Tibial artery (tissue), 4 donors: ENCODE measurements around the gene IL9R.
"Not testable (repeated sequence)": the region's sequence is repeated elsewhere in the genome, so short reads cannot be mapped to it uniquely, and the experiment has no call there.

ENCODE experiments used
- DNase-seq, 2 donors: peaks; one replicate each; pipeline ENCODE4 v3.0.0-alpha.2; 2019
- H3K27ac ChIP-seq, 2 donors: fragments of 200-600 bp; sonication (generic) in 1 of 2; 1 replicate in 1 of 2; 2 replicates in 1 of 2; pipeline ENCODE4 v1.5.1; 2018 to 2019; ENCODE audit warnings: mild to moderate bottlenecking in 1 of 2
- H3K27me3 ChIP-seq, 2 donors: fragments of 200-600 bp; sonication (generic) in 1 of 2; one replicate each; pipeline versions ENCODE4 v1.5.1 to v1.6.0; 2016 to 2019
- H3K36me3 ChIP-seq, 3 donors: fragments of 200-600 bp; sonication (generic) in 2 of 3; one replicate each; pipeline ENCODE4 v1.5.1; 2016 to 2019; ENCODE audit warnings: mild to moderate bottlenecking in 2 of 3
- H3K4me1 ChIP-seq, 4 donors: fragments of 200-600 bp; sonication (generic) in 2 of 4; 1 replicate in 3 of 4; 2 replicates in 1 of 4; pipeline ENCODE4 v1.5.1; 2016 to 2019
- H3K4me3 ChIP-seq, 2 donors: fragments of 200-600 bp; sonication (generic) in 1 of 2; 1 replicate in 1 of 2; 2 replicates in 1 of 2; pipeline ENCODE4 v1.5.1; 2018 to 2019; ENCODE audit warnings: mild to moderate bottlenecking in 2 of 2
- H3K9me3 ChIP-seq, 3 donors: fragments of 200-600 bp; sonication (generic) in 1 of 3; one replicate each; pipeline ENCODE4 v1.5.1; 2016 to 2019
- intact Hi-C: fragments of 100-400 bp; cut with DNase I; formaldehyde crosslinking; loops from one replicate; pipeline ENCODE4 v1.15.0; 2023; ENCODE audit warnings: low total_unique reads
- TF ChIP-seq, protein P1 (sequence below), 2 experiments: fragments of 200-600 bp in 1 of 2; fragments of 450-650 bp in 1 of 2; IDR thresholded peaks; one replicate each; pipeline ENCODE4 v1.5.1; 2017 to 2019; ENCODE audit warnings: antibody characterized with exemption in 2 of 2, mild to moderate bottlenecking in 1 of 2, moderate library complexity in 1 of 2

The IL9R gene

DNA sequence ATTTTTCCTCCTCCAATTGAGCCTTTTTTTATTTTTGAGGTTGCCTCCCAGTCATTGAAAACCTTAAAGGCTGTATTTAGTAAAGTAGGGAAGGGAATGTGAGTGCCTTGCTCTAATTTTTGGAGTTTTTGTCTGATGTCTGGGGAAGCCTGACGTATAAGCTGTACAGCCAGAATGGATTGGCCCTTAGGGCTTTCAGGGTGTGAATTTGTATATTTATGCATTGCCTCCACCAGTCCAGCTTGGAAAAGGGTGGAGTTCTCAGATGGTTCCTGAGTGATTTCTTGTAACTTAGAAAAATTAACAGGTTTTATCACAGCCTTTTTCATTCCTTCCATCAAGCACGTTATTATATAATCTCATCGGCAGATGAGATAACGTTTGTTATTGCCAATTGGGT, 8.6 kb upstream of the IL9R start:
- H3K27ac ChIP-seq: no peak overlapping the region
- H3K27me3 ChIP-seq: no peaks in the 10 kb centered on the region
- no peaks in the 10 kb centered on the region for H3K4me1 ChIP-seq
- TF ChIP-seq, protein P1, sequence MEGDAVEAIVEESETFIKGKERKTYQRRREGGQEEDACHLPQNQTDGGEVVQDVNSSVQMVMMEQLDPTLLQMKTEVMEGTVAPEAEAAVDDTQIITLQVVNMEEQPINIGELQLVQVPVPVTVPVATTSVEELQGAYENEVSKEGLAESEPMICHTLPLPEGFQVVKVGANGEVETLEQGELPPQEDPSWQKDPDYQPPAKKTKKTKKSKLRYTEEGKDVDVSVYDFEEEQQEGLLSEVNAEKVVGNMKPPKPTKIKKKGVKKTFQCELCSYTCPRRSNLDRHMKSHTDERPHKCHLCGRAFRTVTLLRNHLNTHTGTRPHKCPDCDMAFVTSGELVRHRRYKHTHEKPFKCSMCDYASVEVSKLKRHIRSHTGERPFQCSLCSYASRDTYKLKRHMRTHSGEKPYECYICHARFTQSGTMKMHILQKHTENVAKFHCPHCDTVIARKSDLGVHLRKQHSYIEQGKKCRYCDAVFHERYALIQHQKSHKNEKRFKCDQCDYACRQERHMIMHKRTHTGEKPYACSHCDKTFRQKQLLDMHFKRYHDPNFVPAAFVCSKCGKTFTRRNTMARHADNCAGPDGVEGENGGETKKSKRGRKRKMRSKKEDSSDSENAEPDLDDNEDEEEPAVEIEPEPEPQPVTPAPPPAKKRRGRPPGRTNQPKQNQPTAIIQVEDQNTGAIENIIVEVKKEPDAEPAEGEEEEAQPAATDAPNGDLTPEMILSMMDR (IDR thresholded peaks at IDR 0.05): no peak
- intact Hi-C loops: no loop called here
- no peaks in the 10 kb centered on the region for H3K36me3 ChIP-seq
- DNase-seq: no peak
- H3K4me3 ChIP-seq: no peak overlapping the region
- peaks cover 0 to 4% (median 0%) of the 10 kb centered on the region in 3 donors for H3K9me3 ChIP-seq

DNA sequence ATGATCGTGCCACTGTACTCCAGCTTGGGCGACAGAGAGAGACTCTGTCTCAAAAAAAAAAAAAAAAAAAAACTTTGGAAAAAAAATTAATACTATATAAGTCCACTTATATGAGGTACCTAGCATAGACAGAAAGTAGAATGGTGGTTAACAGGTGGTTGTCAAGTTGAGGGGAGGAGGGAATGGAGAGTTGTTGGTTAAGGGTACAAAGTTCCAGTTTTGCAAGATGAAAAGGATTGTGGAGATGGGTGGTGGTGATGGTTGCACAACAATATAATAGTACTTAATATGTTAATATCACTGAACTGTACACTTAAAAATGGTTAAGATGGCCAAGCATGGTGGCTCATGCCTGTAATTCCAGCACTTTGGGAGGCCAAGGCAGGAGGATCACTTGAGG, 4.1 kb upstream of the IL9R start:
- no peaks in the 10 kb centered on the region for H3K27me3 ChIP-seq
- H3K27ac ChIP-seq: no peak overlapping the region
- no peak overlapping the region for H3K4me3 ChIP-seq
- intact Hi-C loops: no loop called here
- no peaks in the 10 kb centered on the region for H3K4me1 ChIP-seq
- TF ChIP-seq, protein P1 (IDR thresholded peaks at IDR 0.05): no peak
- no peak for DNase-seq
- H3K36me3 ChIP-seq: no peaks in the 10 kb centered on the region
- H3K9me3 ChIP-seq: no peaks in the 10 kb centered on the region

DNA sequence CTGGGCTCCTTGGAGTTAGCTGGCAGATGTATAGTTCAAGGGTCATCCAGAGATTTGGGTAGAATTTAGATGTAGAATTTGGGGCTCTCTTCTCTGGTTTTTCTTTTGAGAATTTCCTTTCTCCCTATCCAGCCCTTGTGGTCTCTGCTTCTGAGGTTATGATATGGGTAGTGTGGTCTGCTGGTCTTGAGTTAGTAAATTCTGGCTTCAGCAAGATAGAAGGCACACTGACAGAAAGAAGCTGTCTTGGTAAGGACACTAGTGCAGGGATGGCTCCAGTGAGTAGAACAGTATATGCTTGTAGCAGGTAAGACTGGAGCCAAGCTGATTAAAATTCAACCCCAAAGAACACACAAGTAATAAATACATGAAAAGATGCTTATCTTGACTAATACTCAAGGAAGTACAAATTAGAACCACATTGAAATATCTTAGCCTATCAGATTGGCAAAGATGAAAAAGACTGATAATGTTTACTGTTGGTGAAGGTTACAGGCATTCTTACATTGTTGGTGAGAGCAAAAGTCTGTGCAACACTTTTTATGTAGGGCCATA, 2.1 kb upstream of the IL9R start:
- no peak for DNase-seq
- H3K27ac ChIP-seq: no peak overlapping the region
- H3K27me3 ChIP-seq: no peaks in the 10 kb centered on the region
- TF ChIP-seq, protein P1 (IDR thresholded peaks at IDR 0.05): no peak
- no peaks in the 10 kb centered on the region for H3K9me3 ChIP-seq
- no peaks in the 10 kb centered on the region for H3K36me3 ChIP-seq
- no peaks in the 10 kb centered on the region for H3K4me1 ChIP-seq
- H3K4me3 ChIP-seq: no peak overlapping the region
- intact Hi-C loops: no loop called here

DNA sequence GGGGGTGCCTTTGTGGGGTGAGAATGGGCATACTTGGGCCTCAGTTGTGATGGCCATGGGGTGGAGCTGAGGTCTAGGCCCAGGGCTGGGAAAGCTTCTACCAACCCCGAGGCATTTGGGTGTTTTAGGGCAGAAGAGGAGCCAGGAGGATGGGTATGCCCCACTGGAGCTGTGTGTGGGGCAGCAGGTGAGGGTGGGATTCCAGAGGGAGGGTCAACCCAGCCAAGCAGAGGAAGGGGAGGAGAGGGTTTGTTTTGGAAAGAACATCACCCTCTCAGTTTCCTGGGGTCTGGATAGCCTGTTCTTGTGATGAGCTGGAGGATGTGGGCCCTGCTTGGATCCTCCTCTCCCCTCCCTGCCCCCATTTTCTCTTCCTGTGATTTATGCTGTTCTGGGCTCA, 620 bp downstream of the IL9R start:
- no peaks in the 10 kb centered on the region for H3K36me3 ChIP-seq
- H3K27ac ChIP-seq: no peak overlapping the region
- TF ChIP-seq, protein P1 (IDR thresholded peaks at IDR 0.05): no peak
- H3K27me3 ChIP-seq: no peaks in the 10 kb centered on the region
- no peak for DNase-seq
- no peak overlapping the region for H3K4me3 ChIP-seq
- intact Hi-C loops: no loop called here
- H3K4me1 ChIP-seq: no peaks in the 10 kb centered on the region
- H3K9me3 ChIP-seq: no peaks in the 10 kb centered on the region

DNA sequence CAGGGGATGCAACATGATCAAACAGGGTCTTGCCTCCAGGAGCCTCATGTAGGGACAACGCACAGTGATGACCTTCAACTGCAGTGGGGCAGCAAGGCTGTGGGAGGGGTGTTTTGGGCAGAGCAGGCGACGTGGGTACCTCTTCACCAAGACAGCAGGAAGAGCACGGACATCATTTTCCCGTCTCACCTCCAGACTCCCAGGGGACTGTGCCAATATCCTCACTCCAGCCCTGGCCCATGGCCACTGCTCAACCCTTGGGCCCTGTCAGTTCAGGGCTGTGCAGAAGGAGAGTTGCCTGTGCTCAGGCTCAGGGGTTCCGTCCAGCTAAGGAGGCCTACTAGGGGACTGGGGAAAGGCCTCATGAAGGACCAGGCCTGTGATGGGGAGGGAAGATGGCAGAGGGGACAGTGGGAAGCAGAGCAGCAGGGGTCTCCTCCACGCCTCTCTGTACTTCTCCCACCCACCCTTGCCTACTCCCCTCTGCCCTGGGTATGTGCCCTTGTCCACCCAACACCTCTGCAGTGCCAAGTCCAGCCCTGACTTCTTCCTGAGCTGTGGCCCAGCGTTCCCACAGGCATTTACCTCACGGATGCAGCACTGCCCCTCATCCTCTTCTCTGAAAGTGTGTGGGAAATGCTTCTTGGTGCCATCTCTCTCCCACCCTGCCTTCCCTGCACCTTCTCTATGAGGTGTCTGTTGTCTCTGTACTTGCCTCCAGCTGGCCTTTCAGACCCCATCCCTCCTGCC, 1.4 kb downstream of the IL9R start:
- H3K27me3 ChIP-seq: no peaks in the 10 kb centered on the region
- no peaks in the 10 kb centered on the region for H3K9me3 ChIP-seq
- DNase-seq: no peak
- H3K4me1 ChIP-seq: no peaks in the 10 kb centered on the region
- TF ChIP-seq, protein P1 (IDR thresholded peaks at IDR 0.05): no peak
- H3K27ac ChIP-seq: no peak overlapping the region
- H3K4me3 ChIP-seq: no peak overlapping the region
- intact Hi-C loops: no loop called here
- no peaks in the 10 kb centered on the region for H3K36me3 ChIP-seq

DNA sequence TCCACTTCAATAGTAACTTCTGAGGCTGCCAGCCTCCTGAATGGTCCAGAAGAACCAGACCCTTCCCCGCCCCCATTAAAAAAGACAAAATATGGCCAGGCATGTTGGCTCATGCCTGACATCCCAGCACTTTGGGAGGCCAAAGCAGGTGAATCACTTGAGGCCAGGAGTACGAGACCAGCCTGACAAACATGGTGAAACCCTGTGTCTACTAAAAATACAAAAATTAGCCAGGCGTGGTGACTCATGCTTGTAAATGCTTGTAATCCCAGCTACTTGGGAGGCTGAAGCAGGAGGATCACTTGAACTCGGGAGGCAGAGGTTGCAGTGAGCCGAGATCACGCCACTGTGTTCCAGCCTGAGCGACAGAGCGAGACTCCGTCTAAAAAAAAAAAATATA, 2.3 kb downstream of the IL9R start:
- DNase-seq, H3K4me1 ChIP-seq, H3K9me3 ChIP-seq, H3K36me3 ChIP-seq, H3K4me3 ChIP-seq, H3K27me3 ChIP-seq, intact Hi-C loops, H3K27ac ChIP-seq: not testable (repeated sequence)
